ENCODE data around the gene PAPPA2. TPM values are rescaled to one million over a fixed set of nuclear protein-coding genes. Genes with fewer than 3 reads are reported as not detected.

PAPPA2 gene
- total and polyA plus RNA-seq, 4 experiments from 2014 or later, result not detected

DNA sequence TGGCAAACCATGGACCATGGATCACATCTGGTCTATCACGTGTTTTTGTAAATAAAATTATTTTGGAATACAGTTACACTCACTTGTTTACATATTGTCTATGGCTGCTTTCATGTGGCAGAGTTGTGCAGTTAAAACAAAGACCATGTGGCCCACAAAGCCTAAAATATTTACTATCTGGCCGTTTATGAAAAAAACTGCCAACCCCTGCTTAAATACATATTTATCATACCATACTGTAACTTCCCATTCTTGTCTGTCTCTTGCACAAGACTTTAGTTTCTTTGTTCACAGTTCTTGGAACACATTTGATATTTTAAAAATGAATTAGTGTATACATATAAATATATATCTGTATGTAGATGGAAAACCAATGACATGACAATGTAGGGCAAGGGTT is 141.5 kb downstream of the PAPPA2 start:
- peaks cover 0 to 3% of the 10 kb centered on the region in 2 donors for H3K27me3 Mint-ChIP-seq
- H3K36me3 Mint-ChIP-seq, result no peaks in the 10 kb centered on the region
- no peaks in the 10 kb centered on the region for H3K4me1 Mint-ChIP-seq
- Histone ChIP-seq H3K27ac (ENCODE audit: low read depth, low read length) (no peak overlapping the region), H3K36me3 (ENCODE audit: insufficient read depth, low read length) (no peaks in the 10 kb centered on the region), H3K27me3 (ENCODE audit: insufficient read depth, low read length) (no peaks in the 10 kb centered on the region), H3K4me1 (ENCODE audit: insufficient read depth, low read length) (no peaks in the 10 kb centered on the region), H3K9me3 (ENCODE audit: control insufficient read depth in 1 of 2, low read length in 2 of 2) (no peaks in the 10 kb centered on the region), H3K4me3 (ENCODE audit: low read length in 2 of 2) (no peak overlapping the region)
- DNase-seq, result no peak
- CTCF ChIA-PET (ENCODE audit: partially characterized antibody), result no interaction called here
- intact Hi-C loops (cut with micrococcal nuclease), result no loop called here
- no peak overlapping the region for H3K4me3 Mint-ChIP-seq
- no peak overlapping the region for H3K27ac Mint-ChIP-seq
- peaks cover 0 to 5% (median 0%) of the 10 kb centered on the region in 8 donors for H3K9me3 Mint-ChIP-seq
- POLR2A ChIA-PET (ENCODE audit: partially characterized antibody), result no interaction called here

DNA sequence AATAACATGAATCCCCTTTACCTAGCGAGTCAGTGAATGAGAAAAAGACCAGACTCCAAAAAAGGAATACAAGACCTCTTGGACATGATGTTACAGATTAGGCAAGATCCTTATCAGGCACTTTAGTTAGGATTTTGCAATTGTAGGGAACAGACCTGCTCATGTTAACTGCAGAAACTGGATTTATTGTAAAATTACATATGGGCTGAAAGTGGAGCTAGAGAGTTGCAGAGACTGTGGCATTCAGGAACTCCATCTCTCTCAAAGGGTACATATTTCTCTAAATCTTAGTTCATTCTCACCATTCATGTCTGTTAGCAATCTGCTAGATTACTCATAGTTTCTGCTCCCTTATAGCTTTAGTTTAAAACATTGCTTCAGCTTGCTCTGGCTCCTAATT is 142.2 kb downstream of the PAPPA2 start:
- no peaks in the 10 kb centered on the region for H3K9me3 ChIP-seq (ENCODE audit: control insufficient read depth in 1 of 2, low read length in 2 of 2)
- no peaks in the 10 kb centered on the region for H3K4me1 ChIP-seq (ENCODE audit: insufficient read depth, low read length)
- H3K36me3 ChIP-seq (ENCODE audit: insufficient read depth, low read length), result no peaks in the 10 kb centered on the region
- H3K27me3 ChIP-seq (ENCODE audit: insufficient read depth, low read length), result no peaks in the 10 kb centered on the region
- CTCF ChIA-PET (ENCODE audit: partially characterized antibody), result no interaction called here
- H3K27ac ChIP-seq (ENCODE audit: low read depth, low read length), result no peak overlapping the region
- peaks cover 0 to 3% of the 10 kb centered on the region in 2 donors for H3K27me3 Mint-ChIP-seq
- H3K4me1 Mint-ChIP-seq, result no peaks in the 10 kb centered on the region
- no peak overlapping the region for H3K27ac Mint-ChIP-seq
- no peak for DNase-seq
- H3K36me3 Mint-ChIP-seq, result no peaks in the 10 kb centered on the region
- H3K4me3 Mint-ChIP-seq, result no peak overlapping the region
- no peak overlapping the region for H3K4me3 ChIP-seq (ENCODE audit: low read length in 2 of 2)
- POLR2A ChIA-PET (ENCODE audit: partially characterized antibody), result no interaction called here
- H3K9me3 Mint-ChIP-seq, result peaks cover 0 to 5% (median 0%) of the 10 kb centered on the region in 8 donors
- intact Hi-C loops (cut with micrococcal nuclease), result no loop called here

DNA sequence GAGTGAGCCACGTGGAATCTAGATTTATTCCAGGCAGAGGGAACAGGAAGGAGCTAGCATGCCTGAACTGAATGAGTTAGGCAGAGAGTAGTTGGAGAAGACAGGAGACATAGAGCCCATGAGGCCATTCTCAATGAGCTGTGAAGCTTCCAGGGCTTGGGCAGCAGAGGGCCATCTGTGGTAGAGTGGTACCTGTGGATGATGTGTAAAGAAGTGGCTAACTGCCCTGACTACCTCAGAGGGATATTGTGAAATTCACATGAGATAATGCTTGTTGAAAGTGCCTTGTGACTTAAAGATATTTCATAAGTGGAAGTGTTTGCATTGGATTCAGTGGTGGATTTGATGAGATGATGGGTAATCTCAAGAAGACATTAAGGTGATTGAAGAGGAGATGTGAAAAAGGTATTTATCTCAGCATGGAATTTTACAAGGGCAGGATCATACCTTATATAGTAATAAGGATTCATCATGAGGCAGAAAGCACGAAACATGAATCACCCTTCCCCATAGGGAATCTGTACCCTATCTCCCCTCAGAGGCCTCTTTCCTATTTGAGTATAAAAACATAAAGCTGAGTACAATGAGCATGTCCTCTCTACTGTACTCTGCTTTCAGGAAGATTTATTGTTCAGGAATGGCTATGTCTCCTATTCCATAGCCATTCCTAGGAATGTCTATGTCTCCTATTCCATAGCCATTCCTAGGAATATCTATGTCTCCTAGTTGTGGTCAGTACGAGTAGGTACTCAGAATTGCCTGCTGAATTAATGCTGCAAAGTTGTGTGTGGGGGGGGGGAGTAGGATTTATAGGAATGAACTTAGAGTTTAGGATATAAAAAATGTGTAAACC is 146.8 kb downstream of the PAPPA2 start:
- no peaks in the 10 kb centered on the region for H3K36me3 Mint-ChIP-seq
- H3K4me1 Mint-ChIP-seq, result no peaks in the 10 kb centered on the region
- Histone ChIP-seq H3K4me3 (ENCODE audit: low read length in 2 of 2) (no peak overlapping the region), H3K27me3 (ENCODE audit: insufficient read depth, low read length) (no peaks in the 10 kb centered on the region), H3K4me1 (ENCODE audit: insufficient read depth, low read length) (no peaks in the 10 kb centered on the region), H3K9me3 (ENCODE audit: control insufficient read depth in 1 of 2, low read length in 2 of 2) (no peaks in the 10 kb centered on the region), H3K27ac (ENCODE audit: low read depth, low read length) (no peak overlapping the region), H3K36me3 (ENCODE audit: insufficient read depth, low read length) (no peaks in the 10 kb centered on the region)
- intact Hi-C loops (cut with micrococcal nuclease), result no loop called here
- POLR2A ChIA-PET (ENCODE audit: partially characterized antibody), result no interaction called here
- peaks cover 0 to 3% of the 10 kb centered on the region in 2 donors for H3K27me3 Mint-ChIP-seq
- no peak overlapping the region for H3K4me3 Mint-ChIP-seq
- CTCF ChIA-PET (ENCODE audit: partially characterized antibody), result no interaction called here
- H3K9me3 Mint-ChIP-seq, result no peaks in the 10 kb centered on the region
- no peak overlapping the region for H3K27ac Mint-ChIP-seq
- no peak for DNase-seq

DNA sequence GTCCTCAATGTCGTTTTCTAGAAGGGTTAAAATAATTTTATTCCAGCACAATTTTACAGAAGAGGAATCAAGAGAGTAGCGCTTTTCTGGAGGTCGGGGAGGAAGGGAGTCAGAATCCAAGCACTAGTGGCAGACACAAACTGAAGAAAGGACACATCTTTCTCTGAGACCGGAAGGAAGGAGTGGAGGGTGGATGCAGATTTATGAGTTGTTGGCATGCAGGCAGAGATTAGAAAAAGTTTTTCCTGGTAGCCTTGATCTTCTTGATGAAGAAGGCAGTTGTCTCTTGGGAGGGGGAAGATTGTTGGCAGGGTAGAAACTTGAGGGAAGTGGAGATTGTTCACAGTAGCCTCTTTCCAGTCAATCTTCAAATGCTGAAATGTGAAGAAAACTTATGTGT is 149.8 kb downstream of the PAPPA2 start:
- no peaks in the 10 kb centered on the region for H3K4me1 ChIP-seq (ENCODE audit: insufficient read depth, low read length)
- Mint-ChIP-seq H3K9me3 (peaks cover 0 to 3% (median 0%) of the 10 kb centered on the region in 8 donors), H3K27me3 (peaks cover 0 to 3% of the 10 kb centered on the region in 2 donors), H3K4me3 (no peak overlapping the region), H3K36me3 (no peaks in the 10 kb centered on the region), H3K4me1 (no peaks in the 10 kb centered on the region), H3K27ac (no peak overlapping the region)
- DNase-seq, result no peak
- H3K36me3 ChIP-seq (ENCODE audit: insufficient read depth, low read length), result no peaks in the 10 kb centered on the region
- intact Hi-C loops (cut with micrococcal nuclease), result no loop called here
- CTCF ChIA-PET (ENCODE audit: partially characterized antibody), result no interaction called here
- no peak overlapping the region for H3K4me3 ChIP-seq (ENCODE audit: low read length in 2 of 2)
- no peak overlapping the region for H3K27ac ChIP-seq (ENCODE audit: low read depth, low read length)
- POLR2A ChIA-PET (ENCODE audit: partially characterized antibody), result no interaction called here
- H3K9me3 ChIP-seq (ENCODE audit: control insufficient read depth in 1 of 2, low read length in 2 of 2), result no peaks in the 10 kb centered on the region
- H3K27me3 ChIP-seq (ENCODE audit: insufficient read depth, low read length), result no peaks in the 10 kb centered on the region

DNA sequence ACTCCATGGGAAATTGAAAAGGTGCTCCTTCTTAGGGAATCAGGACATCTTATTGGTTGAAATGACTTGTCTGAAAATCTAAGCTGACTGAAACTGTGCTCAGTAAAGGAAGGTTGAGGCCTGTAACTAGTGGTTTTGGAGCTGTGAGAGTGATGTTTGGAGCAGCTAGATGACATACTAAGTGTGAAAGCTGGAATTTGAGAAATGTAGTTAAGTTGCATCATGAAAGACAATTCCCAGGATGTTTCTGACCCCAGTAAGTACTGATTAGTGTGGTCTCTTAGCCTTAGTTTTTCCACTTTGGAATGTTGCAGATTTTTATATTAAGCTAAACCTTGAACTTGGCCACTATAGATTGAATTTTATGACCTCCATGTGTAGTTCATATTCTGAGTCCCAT is 154.9 kb downstream of the PAPPA2 start:
- Mint-ChIP-seq H3K27me3 (no peaks in the 10 kb centered on the region), H3K9me3 (peaks cover 0 to 5% (median 0%) of the 10 kb centered on the region in 8 donors), H3K27ac (no peak overlapping the region), H3K36me3 (no peaks in the 10 kb centered on the region), H3K4me3 (no peak overlapping the region), H3K4me1 (no peaks in the 10 kb centered on the region)
- intact Hi-C loops (cut with micrococcal nuclease), result no loop called here
- Histone ChIP-seq H3K9me3 (ENCODE audit: control insufficient read depth in 1 of 2, low read length in 2 of 2) (no peaks in the 10 kb centered on the region), H3K36me3 (ENCODE audit: insufficient read depth, low read length) (no peaks in the 10 kb centered on the region), H3K4me3 (ENCODE audit: low read length in 2 of 2) (no peak overlapping the region), H3K4me1 (ENCODE audit: insufficient read depth, low read length) (no peaks in the 10 kb centered on the region), H3K27ac (ENCODE audit: low read depth, low read length) (no peak overlapping the region), H3K27me3 (ENCODE audit: insufficient read depth, low read length) (no peaks in the 10 kb centered on the region)
- POLR2A ChIA-PET (ENCODE audit: partially characterized antibody), result no interaction called here
- CTCF ChIA-PET (ENCODE audit: partially characterized antibody), result no interaction called here
- DNase-seq, result no peak

DNA sequence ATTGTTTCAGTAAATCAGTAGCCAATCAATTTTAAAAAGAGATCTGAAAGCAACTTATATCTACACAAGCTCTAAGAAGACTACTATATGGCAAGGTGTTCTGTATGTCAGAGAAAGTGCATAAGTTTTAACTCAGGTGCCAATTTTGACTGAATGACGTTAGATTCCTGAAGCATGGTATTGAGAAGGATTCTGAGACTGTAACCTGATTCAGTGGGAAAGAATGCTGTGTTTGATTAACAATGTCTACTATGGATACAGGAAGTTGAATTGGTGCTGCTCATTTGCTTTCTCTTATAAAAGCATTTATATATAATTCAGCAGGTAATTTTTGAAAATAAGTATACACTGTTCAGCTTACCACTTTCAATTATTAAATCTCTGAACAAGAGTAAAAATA is 156.3 kb downstream of the PAPPA2 start:
- no peak overlapping the region for H3K4me3 Mint-ChIP-seq
- ChIA-PET CTCF (ENCODE audit: partially characterized antibody) (no interaction called here), POLR2A (ENCODE audit: partially characterized antibody) (no interaction called here)
- no peak overlapping the region for H3K27ac Mint-ChIP-seq
- no peaks in the 10 kb centered on the region for H3K27me3 Mint-ChIP-seq
- H3K4me3 ChIP-seq (ENCODE audit: low read length in 2 of 2), result no peak overlapping the region
- H3K27ac ChIP-seq (ENCODE audit: low read depth, low read length), result no peak overlapping the region
- H3K36me3 ChIP-seq (ENCODE audit: insufficient read depth, low read length), result no peaks in the 10 kb centered on the region
- no peaks in the 10 kb centered on the region for H3K36me3 Mint-ChIP-seq
- no peaks in the 10 kb centered on the region for H3K9me3 ChIP-seq (ENCODE audit: control insufficient read depth in 1 of 2, low read length in 2 of 2)
- H3K4me1 Mint-ChIP-seq, result no peaks in the 10 kb centered on the region
- peaks cover 0 to 8% (median 0%) of the 10 kb centered on the region in 8 donors for H3K9me3 Mint-ChIP-seq
- H3K27me3 ChIP-seq (ENCODE audit: insufficient read depth, low read length), result no peaks in the 10 kb centered on the region
- H3K4me1 ChIP-seq (ENCODE audit: insufficient read depth, low read length), result no peaks in the 10 kb centered on the region
- intact Hi-C loops (cut with micrococcal nuclease), result no loop called here
- DNase-seq, result no peak

DNA sequence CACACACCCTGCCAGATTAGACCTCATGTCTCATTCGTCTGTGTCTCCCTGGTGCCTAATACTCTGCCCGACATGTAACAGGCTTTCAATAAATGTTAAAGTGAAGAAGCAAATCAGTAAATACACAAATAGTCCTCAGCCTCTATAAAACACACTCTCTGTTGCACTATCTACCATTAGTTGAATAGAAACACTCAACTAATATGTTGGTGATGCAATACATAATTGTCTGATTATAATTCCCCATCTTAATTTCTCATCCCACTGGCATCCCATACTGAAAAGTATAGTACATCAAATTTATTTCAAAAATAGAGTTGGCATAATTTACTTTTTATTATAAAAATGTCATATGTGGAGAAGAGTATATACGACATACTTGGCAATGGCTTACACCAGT is 162.4 kb downstream of the PAPPA2 start:
- DNase-seq, result no peak
- CTCF ChIA-PET (ENCODE audit: partially characterized antibody), result no interaction called here
- Histone ChIP-seq H3K27me3 (ENCODE audit: insufficient read depth, low read length) (no peaks in the 10 kb centered on the region), H3K4me1 (ENCODE audit: insufficient read depth, low read length) (no peaks in the 10 kb centered on the region), H3K9me3 (ENCODE audit: control insufficient read depth in 1 of 2, low read length in 2 of 2) (no peaks in the 10 kb centered on the region), H3K4me3 (ENCODE audit: low read length in 2 of 2) (no peak overlapping the region), H3K27ac (ENCODE audit: low read depth, low read length) (no peak overlapping the region), H3K36me3 (ENCODE audit: insufficient read depth, low read length) (no peaks in the 10 kb centered on the region)
- Mint-ChIP-seq H3K36me3 (no peaks in the 10 kb centered on the region), H3K4me1 (no peaks in the 10 kb centered on the region), H3K4me3 (no peak overlapping the region), H3K27me3 (peaks cover 0 to 2% of the 10 kb centered on the region in 2 donors), H3K27ac (no peak overlapping the region), H3K9me3 (peaks cover 0 to 19% (median 4%) of the 10 kb centered on the region in 8 donors)
- POLR2A ChIA-PET (ENCODE audit: partially characterized antibody), result no interaction called here
- intact Hi-C loops (cut with micrococcal nuclease), result no loop called here

All from CD4-positive, alpha-beta memory T cell (primary cell).